CD14-positive monocyte (primary cell): Measurements from ENCODE around the gene KRTAP5-8. TPM values are rescaled to one million over a fixed set of nuclear protein-coding genes. Genes with fewer than 3 reads are reported as not detected.

Source experiments
- DNase-seq, 3 donors: peaks; one replicate each; pipeline ENCODE4 v3.0.0-alpha.2; 2011 to 2022
- H2AFZ ChIP-seq: 2 replicates; pipeline ENCODE4 v1.6.0; 2012; ENCODE audit warnings: mild to moderate bottlenecking, low read depth, low read length, inconsistent platforms; ENCODE audit not compliant: insufficient read depth, poor library complexity, severe bottlenecking
- H3K27ac ChIP-seq, 2 donors: 1 replicate in 1 of 2; 2 replicates in 1 of 2; pipeline ENCODE4 v1.5.1; 2012 to 2013; ENCODE audit warnings: low read length in 2 of 2, control low read depth in 1 of 2, inconsistent platforms in 1 of 2, low read depth in 1 of 2, mild to moderate bottlenecking in 1 of 2
- H3K27me3 ChIP-seq, 2 donors: one replicate each; pipeline versions ENCODE4 v1.6.0 to v1.6.1; 2011 to 2013; ENCODE audit warnings: low read length in 2 of 2; ENCODE audit not compliant: control insufficient read depth in 2 of 2, insufficient read depth in 2 of 2
- H3K36me3 ChIP-seq, 2 donors: replicated peaks in 1 of 2; 1 replicate in 1 of 2; 2 replicates in 1 of 2; pipeline versions ENCODE4 v1.5.1 to v1.6.1; 2012 to 2013; ENCODE audit warnings: low read length in 2 of 2, control low read depth in 1 of 2, inconsistent platforms in 1 of 2, mild to moderate bottlenecking in 1 of 2; ENCODE audit not compliant: insufficient read depth in 2 of 2, control insufficient read depth in 1 of 2
- H3K4me1 ChIP-seq, 2 donors: 1 replicate in 1 of 2; 2 replicates in 1 of 2; pipeline versions ENCODE4 v1.5.1 to v1.6.1; 2012 to 2013; ENCODE audit warnings: low read length in 2 of 2, control low read depth in 1 of 2, inconsistent platforms in 1 of 2, mild to moderate bottlenecking in 1 of 2, moderate library complexity in 1 of 2; ENCODE audit not compliant: insufficient read depth in 2 of 2, control insufficient read depth in 1 of 2
- H3K4me2 ChIP-seq: replicated peaks from 2 replicates; pipeline ENCODE3; 2012; ENCODE audit warnings: low read length, moderate library complexity, mild to moderate bottlenecking; ENCODE audit not compliant: poor library complexity, severe bottlenecking; ENCODE audit errors: extremely low read depth
- H3K4me3 ChIP-seq, 3 experiments: fragments of 200-600 bp in 1 of 3; sonication (generic) in 1 of 3; replicated peaks in 1 of 3; 1 replicate in 2 of 3; 2 replicates in 1 of 3; pipeline ENCODE4 v1.5.1; 2011 to 2013; ENCODE audit warnings: low read length in 3 of 3, mild to moderate bottlenecking in 3 of 3, control low read depth in 2 of 3, low read depth in 2 of 3, inconsistent platforms in 1 of 3, moderate library complexity in 1 of 3
- H3K79me2 ChIP-seq: 2 replicates; pipeline ENCODE4 v1.6.0; 2012; ENCODE audit warnings: mild to moderate bottlenecking, control low read depth, inconsistent platforms, low read length, moderate library complexity; ENCODE audit not compliant: insufficient read depth
- H3K9ac ChIP-seq: 2 replicates; pipeline ENCODE4 v1.6.0; 2017; ENCODE audit warnings: low read length, mild to moderate bottlenecking; ENCODE audit not compliant: insufficient read depth, poor library complexity, severe bottlenecking
- H3K9me3 ChIP-seq, 2 donors: replicated peaks in 1 of 2; 1 replicate in 1 of 2; 2 replicates in 1 of 2; pipeline versions ENCODE4 v1.5.1 to v1.6.1; 2012 to 2013; ENCODE audit warnings: low read length in 2 of 2, control low read depth in 1 of 2; ENCODE audit not compliant: control insufficient read depth in 1 of 2, insufficient read depth in 1 of 2
- H4K20me1 ChIP-seq: 2 replicates; pipeline ENCODE4 v1.6.0; 2012; ENCODE audit warnings: mild to moderate bottlenecking, low read length, control low read depth, moderate library complexity; ENCODE audit not compliant: insufficient read depth
- H3K27ac Mint-ChIP-seq, 7 donors: one replicate each; pipeline ENCODE4 v1.8.0; 2020; ENCODE audit warnings: mild to moderate bottlenecking in 7 of 7, mixed read lengths in 7 of 7, moderate library complexity in 6 of 7, inconsistent platforms in 2 of 7
- H3K27me3 Mint-ChIP-seq, 3 donors: one replicate each; pipeline ENCODE4 v1.8.0; 2021 to 2022; ENCODE audit warnings: low read depth in 3 of 3, mild to moderate bottlenecking in 3 of 3, mixed read lengths in 3 of 3, moderate library complexity in 3 of 3, inconsistent platforms in 1 of 3
- H3K36me3 Mint-ChIP-seq, 2 donors: one replicate each; pipeline ENCODE4 v1.8.0; 2020; ENCODE audit warnings: mixed read lengths in 2 of 2, inconsistent platforms in 1 of 2, mild to moderate bottlenecking in 1 of 2
- H3K4me1 Mint-ChIP-seq: one replicate; pipeline ENCODE4 v1.8.0; 2020; ENCODE audit warnings: mild to moderate bottlenecking, mixed read lengths
- H3K4me3 Mint-ChIP-seq, 2 donors: one replicate each; pipeline ENCODE4 v1.8.0; 2020; ENCODE audit warnings: mild to moderate bottlenecking in 2 of 2, mixed read lengths in 2 of 2, moderate library complexity in 1 of 2
- H3K9me3 Mint-ChIP-seq, 7 donors: one replicate each; pipeline ENCODE4 v1.8.0; 2020 to 2022; ENCODE audit warnings: mixed read lengths in 7 of 7, mild to moderate bottlenecking in 6 of 7, moderate library complexity in 6 of 7, inconsistent platforms in 2 of 7
- WGBS: methylation state at CpG from one replicate; pipeline ENCODE4 v1.1.5; 2013; ENCODE audit warnings: missing lambda C conversion rate; ENCODE audit not compliant: insufficient coverage; 5-methylcytosine and 5-hydroxymethylcytosine counted together
- intact Hi-C, 2 donors: fragments of 100-400 bp; cut with micrococcal nuclease; formaldehyde crosslinking; loops; one replicate each; pipeline versions ENCODE4 v1.15.0 to v1.15.1; 2023
- polyA plus RNA-seq, 3 donors: library from polyadenylated mRNA; depleted of rRNA in 1 of 3; unstranded in 2 of 3; stranded (reverse) in 1 of 3; fragments of 300-500 nt in 2 of 3; fragments of >200 nt in 1 of 3; fragmentation: Illumina TruSeq in 2 of 3; gene quantifications; 1 replicate in 2 of 3; 2 replicates in 1 of 3; pipeline ENCODE4 v1.2.3, GENCODE V29; 2012 to 2021
- TF ChIP-seq, protein P1 (sequence below): fragments of 200-600 bp; IDR thresholded peaks from one replicate; pipeline ENCODE4 v1.8.0; 2022; ENCODE audit warnings: antibody characterized with exemption, mild to moderate bottlenecking

The KRTAP5-8 gene
- polyA plus RNA-seq, 3 donors = 0.08 TPM; not detected in 2

DNA sequence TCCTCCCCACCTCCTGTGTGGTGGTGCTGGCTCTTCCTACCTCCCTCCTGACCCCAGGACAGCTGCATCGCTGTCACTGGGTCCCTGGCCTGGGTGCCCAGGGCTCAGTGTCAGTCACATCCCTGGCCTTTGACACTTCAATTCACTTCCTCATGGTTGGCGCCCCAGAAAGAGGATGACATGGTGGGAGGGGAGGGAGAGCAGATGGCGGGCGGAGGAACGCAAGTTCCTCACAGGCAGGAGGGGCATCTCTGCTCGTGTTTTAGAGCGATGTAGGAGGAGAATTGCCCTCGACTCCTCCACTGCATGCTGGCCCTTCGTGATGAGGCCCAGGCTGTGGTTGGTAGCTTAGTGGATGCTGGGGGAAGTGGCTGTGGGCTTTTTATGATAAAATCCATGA is 45.9 kb upstream of the KRTAP5-8 start:
- H3K4me3 Mint-ChIP-seq = no peak overlapping the region
- no peak for DNase-seq
- intact Hi-C loops = no loop called here
- Histone ChIP-seq H3K4me2 (no peak overlapping the region), H3K9me3 (no peaks in the 10 kb centered on the region), H3K27ac (no peak overlapping the region), H4K20me1 (peaks cover 8% of the 10 kb centered on the region), H3K36me3 (peaks cover 83 to 97% of the 10 kb centered on the region in 2 donors), H3K4me3 (no peak overlapping the region), H2AFZ (no peak overlapping the region), H3K27me3 (no peaks in the 10 kb centered on the region), H3K4me1 (no peaks in the 10 kb centered on the region), H3K9ac (no peak overlapping the region), H3K79me2 (no peaks in the 10 kb centered on the region)
- no peaks in the 10 kb centered on the region for H3K9me3 Mint-ChIP-seq
- no CpG with 5 or more reads among the region's 9 CpGs for WGBS
- peak overlapping the region in 2 of 7 donors; percentile 14 to 22 for H3K27ac Mint-ChIP-seq
- TF ChIP-seq, protein P1, sequence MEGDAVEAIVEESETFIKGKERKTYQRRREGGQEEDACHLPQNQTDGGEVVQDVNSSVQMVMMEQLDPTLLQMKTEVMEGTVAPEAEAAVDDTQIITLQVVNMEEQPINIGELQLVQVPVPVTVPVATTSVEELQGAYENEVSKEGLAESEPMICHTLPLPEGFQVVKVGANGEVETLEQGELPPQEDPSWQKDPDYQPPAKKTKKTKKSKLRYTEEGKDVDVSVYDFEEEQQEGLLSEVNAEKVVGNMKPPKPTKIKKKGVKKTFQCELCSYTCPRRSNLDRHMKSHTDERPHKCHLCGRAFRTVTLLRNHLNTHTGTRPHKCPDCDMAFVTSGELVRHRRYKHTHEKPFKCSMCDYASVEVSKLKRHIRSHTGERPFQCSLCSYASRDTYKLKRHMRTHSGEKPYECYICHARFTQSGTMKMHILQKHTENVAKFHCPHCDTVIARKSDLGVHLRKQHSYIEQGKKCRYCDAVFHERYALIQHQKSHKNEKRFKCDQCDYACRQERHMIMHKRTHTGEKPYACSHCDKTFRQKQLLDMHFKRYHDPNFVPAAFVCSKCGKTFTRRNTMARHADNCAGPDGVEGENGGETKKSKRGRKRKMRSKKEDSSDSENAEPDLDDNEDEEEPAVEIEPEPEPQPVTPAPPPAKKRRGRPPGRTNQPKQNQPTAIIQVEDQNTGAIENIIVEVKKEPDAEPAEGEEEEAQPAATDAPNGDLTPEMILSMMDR = no peak
- peaks cover 0 to 4% (median 2%) of the 10 kb centered on the region in 3 donors for H3K27me3 Mint-ChIP-seq
- peaks cover 85 to 97% of the 10 kb centered on the region in 2 donors for H3K36me3 Mint-ChIP-seq
- no peaks in the 10 kb centered on the region for H3K4me1 Mint-ChIP-seq

DNA sequence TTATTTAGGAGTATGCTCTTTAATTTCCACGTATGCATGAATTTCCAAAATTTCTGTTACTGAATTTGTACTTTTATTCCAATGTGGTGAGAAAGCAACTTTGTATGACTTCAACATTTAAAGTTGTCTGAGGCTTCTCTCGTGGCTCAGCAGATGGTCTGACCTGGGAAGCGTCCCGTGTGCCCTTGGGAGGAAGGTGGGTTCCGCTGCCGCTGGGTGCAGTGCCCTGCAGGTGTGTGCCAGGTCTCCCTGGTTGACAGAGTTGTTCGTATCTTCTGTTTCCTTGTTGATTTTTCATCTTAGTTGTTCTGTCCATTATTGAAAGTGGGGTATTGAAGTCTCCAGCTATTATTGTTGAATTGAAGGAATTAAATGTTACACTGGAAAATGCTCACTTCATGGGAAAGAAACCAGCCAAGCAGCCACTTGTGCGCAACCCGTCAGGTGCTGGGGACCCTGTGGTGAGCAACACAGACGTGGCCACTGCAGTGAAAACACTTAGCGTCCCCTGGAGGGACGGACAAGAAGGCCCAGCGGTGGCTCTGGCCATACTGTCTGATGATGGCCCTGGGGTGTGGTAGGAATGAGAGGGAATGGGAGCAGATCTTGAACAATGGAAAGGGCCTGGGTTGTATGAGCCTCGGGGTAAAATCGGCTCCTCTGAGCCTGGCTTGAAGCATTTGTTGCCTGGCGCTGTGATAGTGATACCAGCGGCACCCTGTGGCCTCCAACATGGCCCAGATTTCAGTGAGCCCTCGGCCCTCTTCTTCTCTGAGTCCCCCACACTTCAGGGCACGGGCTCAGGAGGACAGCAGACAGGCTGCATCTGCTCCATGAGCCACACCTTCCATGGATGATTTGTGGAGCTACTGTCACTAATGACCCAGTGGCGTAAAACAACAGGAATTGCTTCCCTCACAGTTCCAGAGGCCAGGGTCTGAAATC is 42.3 kb upstream of the KRTAP5-8 start:
- Mint-ChIP-seq H3K27ac (no peak overlapping the region), H3K9me3 (no peaks in the 10 kb centered on the region), H3K4me1 (peaks cover 4% of the 10 kb centered on the region), H3K4me3 (no peak overlapping the region), H3K36me3 (peaks cover 87 to 97% of the 10 kb centered on the region in 2 donors), H3K27me3 (peaks cover 0 to 3% (median 2%) of the 10 kb centered on the region in 3 donors)
- Histone ChIP-seq H3K9me3 (no peaks in the 10 kb centered on the region), H3K4me1 (no peaks in the 10 kb centered on the region), H3K36me3 (peaks cover 90 to 99% of the 10 kb centered on the region in 2 donors), H3K27ac (no peak overlapping the region), H3K9ac (no peak overlapping the region), H3K4me2 (no peak overlapping the region), H2AFZ (no peak overlapping the region), H3K4me3 (no peak overlapping the region), H4K20me1 (peaks cover 8% of the 10 kb centered on the region), H3K79me2 (no peaks in the 10 kb centered on the region), H3K27me3 (no peaks in the 10 kb centered on the region)
- TF ChIP-seq, protein P1 = no peak
- intact Hi-C loops = no loop called here
- DNase-seq = no peak
- 98% methylated on average over 18 of the region's 20 CpGs for WGBS
